ENCODE measurements around the gene SNX19.

Gene SNX19

DNA sequence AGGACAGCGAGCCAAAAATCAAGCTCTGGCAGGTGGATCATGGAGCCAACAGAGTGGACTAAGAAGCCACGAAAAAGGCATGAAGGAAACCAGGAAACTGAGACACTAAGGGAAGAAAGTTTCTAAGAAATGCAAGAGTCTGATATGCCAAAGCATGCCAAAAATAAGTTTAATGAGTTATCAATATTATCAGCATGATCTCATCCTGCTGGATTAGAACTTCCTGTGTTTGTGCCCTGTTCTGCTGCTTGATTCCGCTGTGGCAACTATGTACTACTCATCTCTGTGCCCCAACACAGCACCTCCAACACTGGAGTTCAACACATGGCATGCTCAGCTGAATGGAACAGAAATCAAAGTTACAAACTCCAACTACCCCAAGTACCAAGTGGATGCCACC is 10.8 kb downstream of the SNX19 start:
- DNase-seq (ENCODE audit: low spot score): no peak

DNA sequence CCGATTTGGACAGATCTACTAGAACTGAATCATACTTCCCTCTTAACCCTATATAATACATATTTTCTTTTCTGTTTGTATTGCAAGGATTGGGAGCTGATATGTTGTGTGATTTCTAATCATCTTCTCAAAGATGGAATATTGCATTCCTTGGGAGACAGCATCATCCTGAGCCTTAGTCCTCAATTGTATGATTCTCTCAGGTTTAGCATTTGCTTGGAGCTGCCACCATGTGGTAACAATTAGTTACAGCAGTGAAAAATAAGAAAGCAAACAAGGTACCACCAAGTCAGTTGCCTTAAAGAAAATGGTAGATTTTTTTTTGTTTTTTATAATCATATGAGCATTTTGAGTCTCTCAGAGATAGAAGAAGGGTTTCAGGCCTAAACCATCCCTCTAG is 11.9 kb downstream of the SNX19 start:
- DNase-seq (ENCODE audit: low spot score): no peak

DNA sequence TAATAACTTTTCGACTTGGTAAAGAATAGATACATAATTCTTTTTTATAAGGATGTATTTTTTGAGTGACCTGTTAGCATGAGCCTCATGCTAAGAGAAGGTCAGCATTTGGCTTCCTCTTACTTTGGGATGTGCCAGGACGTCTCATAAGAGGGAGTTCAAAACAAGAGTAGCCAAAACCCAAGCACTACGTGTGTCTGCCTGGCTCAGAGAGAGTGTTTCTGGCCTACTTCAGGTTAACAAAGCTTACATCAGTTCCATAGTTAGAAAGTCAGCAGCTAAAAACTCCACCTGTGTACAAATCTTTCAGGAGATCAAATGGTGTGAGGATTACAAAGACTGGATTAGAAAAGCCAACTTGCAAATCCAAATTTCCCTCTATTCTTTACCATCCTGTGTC is 13.9 kb downstream of the SNX19 start:
- DNase-seq (ENCODE audit: low spot score): no peak

DNA sequence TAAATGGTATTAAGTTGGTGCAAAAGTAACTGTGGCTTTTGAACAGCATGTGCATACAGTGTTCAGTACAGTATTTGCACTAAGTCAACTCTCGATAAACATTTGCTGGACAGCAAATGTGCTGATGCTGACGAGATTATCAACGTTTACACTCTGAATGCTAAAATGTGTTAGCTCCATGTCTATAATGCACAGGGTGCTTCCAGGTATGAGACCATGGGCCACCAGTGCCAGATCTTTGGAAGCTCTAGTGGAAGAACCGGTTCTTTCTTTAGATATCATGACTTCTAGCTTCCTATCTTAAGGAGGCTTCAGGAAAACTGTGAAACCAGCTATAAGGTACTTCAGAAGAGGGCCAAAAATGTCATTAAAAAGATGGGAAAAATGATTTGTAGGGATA is 17.2 kb downstream of the SNX19 start:
- DNase-seq (ENCODE audit: low spot score): no peak

DNA sequence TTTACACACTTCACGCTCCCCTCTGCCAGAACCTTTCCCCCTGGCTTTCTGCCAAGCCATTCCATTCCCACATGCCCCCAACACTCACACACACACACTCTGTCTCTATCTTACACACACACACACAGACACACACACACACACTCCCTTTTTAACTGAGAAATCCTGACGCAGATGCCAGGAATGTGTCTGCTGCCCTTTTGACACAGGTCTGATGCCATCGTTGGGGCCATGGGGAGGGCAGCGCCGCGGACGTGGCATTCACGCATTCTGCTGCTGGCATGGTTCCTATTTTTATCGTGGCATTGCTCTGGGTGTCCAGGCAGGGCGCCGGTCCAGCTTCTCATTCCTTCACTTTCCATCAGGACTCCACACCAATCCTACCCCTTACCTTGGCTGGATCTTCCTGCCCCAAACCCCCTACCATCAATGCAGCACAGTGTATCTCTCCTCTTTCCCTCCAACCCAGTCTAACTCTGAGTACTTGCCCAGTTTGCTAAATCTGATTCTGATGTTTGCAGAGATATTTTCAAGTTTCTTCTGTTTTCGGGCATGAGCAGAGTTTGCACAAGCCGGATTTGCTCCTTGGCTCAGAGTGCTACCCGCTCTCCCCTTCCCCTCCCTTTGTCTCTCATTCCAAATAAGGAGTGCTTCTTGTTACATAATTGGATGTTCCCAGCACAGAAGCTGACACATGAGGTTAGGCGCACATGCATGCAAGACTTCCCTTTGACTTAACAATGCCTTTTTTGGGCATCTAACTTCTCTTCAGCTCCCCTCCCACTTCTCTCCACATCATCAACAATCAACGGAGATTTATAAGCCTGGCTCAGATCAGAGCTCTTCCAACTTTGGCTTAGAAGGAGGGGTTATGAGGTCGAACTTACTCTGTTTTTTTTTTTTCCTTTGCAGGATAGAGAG is 18.8 kb downstream of the SNX19 start:
- no peak for DNase-seq (ENCODE audit: low spot score)

DNA sequence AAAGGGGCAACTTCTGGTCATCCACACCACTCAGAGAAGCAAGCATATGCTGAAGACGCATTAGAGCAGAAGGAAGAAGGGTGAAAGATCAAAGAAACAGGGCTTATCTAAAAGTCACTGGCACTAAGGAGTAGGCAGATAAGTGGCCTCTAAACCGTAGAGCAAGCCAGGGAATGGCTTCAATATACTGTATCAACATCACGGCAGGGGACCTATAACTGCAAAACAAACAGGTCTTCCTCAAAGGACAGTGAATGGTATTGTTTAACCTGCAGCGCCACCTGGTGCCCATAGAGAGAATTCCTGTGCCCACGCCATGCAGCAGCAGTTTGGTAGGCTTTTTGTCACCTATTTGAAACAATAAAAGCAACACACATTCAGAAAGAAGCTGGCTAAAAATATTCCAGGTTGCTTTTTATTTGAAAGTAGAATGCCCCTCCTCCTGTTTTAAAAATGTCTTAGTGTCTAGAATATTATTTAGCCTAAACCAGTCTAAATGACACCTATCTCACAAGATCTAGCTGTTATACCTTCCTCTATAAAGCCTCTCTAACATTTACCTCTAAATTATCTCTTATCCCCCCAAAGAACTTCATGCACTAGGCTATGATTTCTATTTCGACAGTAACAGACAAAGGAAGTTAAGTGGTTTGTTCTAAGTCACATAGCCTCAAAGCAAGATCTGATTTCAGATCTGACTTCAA is 21.8 kb downstream of the SNX19 start:
- peak; percentile 72 for DNase-seq (ENCODE audit: low spot score)

DNA sequence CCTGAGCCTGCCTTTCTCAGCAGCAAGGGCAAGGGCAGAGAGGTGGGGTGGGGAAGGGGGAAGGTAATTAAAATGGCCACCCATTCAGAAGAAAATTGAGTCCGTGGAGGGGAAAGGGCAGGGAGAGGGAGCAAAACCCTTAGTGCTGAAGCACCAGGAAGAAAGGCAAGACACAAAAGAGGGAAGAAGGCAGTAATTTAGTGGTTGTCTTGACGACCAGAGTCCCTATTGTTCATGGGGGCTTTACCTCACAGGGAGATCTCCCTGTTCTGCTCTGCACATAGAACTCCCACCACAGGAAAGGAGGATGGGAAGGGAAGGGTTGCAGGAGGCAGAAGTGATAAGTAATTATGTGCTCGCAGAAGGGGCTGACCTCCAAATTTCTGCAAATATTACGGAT is 23.4 kb downstream of the SNX19 start:
- no peak for DNase-seq (ENCODE audit: low spot score)

DNA sequence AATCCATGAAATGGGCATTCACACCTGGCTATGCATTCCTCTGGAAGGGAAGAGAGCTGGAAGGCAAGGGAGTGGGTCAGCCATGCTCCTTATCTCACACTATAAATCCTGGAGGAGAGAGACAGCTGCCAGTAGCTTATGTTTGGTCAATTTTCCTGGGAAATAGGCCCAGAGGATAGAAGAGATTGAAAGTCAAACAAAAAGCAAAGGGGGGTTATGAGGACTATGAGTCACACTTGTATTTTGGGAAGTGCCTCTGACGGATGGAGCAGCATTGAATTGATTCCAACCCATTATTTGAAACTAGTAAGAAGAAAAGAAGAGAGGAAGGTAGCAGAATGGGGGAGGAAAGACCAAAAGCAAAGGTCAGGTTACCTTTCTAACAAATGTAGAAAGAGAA is 25.0 kb downstream of the SNX19 start:
- DNase-seq (ENCODE audit: low spot score): no peak

DNA sequence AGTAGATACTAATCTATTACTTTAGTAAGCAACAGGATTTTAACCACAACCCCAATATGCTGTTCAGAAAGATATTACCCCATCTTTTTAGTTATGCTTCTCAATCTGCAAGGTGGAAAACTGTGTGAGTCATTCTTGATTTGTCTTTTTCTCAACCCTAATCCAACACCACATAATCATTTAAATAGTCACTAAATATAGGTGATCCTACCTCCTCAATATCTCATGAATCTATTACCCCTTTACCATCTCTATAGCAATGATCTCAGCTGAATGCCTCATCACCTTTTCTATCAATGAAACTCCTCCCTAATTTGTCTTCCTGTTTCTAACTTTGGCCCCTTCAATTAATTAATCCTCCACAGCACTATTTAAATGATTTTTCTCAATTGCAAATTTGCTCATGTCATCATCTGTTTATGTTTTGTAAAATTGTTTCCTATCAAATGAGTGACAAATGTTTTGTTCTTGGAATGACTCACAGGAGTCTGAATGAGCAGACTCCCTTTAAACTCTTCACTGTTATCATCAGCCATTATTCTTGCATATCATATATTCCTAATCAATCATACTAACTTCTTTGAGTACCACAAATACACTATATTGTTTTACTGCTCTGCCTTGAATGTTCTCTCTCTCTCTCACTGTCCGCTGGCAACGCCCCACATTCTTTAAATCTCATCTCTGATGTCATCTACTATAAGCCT is 26.1 kb downstream of the SNX19 start:
- DNase-seq (ENCODE audit: low spot score): no peak

DNA sequence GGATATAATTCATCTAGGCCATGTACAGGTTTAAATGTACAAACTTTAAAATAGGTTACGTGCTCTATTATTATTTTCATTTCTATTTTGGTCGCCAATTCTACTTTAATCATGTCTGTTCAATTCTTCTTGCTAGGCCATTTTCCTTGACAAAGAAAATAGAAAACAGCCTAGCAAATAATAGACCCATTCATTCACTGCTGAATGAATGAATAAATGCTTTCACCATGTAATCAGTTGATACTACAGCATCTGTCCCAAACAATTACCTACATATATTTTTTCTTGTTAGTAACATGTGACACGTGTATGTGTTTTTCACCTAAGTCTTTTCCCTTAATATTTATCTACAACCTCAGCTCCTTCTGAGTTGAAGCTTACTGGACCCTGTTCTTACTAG is 27.5 kb downstream of the SNX19 start:
- no peak for DNase-seq (ENCODE audit: low spot score)

DNA sequence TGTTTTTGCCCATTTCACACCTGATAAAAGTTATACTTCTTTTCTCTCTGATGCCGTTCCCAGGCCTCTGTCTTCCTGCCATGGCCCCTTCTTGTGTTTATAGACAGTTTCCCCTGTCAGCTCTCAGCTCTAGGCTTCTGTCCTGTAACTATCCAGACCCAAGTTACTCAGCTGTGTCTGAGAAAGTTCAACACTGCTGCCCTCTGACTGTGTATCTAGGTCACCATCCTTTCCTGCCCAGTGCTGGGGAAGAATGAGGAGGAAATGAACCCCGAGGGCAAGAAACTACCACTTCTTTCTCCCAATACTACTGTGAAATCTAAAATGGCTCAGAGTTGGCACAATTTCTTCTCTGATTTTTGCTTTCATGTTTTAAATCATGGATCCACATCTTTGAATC is 29.6 kb downstream of the SNX19 start:
- DNase-seq (ENCODE audit: low spot score): no peak

DNA sequence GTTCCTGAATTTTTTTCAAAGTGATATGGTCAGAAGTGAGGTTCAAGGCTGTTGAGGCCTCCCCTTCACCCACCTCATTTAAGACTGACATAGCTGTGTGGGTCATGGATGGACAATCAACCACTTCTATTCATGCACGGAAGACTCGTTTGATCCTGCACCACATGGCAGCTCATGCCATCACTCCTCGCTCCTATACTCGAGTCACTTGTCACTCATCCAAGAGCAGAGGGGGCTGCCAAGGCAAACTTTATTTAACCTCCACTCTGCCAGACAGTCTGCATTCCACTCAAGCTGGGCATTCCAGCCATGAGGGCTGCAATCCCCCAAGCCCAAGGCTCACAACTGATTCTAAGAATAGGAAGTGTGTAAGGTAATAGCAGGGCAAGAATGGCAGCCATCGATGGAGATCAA is 34.1 kb downstream of the SNX19 start:
- no peak for DNase-seq (ENCODE audit: low spot score)

DNA sequence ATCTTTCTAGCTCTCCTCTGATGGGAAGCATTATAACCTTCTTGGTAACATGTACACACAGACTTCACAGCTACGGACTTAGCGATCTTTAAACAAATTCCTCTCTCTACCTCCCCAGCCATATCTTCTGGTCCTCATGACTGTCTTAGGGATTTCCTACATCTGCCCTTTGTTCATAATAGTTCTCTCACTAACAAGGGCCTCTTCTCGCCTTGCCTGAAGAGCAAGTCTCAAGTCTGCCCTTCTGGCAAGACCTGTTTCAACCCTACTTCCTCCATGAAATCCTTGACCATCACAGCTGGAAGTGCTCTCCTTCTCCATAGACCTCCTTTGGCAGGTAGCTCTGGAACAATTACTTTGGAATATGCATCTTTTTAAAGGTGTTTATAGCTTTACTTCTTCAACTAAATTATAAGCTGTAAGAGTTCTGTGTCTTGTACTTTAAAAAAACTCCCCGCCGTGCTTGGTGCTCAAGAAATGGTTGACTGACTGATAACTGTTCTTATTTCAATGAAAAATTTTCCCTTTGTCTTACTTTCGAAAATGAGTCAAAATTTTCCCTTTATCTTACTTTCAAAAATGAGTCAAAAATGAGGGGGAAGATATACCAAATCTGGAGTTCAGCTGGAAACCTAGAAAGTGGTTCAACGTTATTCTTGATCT is 34.7 kb downstream of the SNX19 start:
- no peak for DNase-seq (ENCODE audit: low spot score)

DNA sequence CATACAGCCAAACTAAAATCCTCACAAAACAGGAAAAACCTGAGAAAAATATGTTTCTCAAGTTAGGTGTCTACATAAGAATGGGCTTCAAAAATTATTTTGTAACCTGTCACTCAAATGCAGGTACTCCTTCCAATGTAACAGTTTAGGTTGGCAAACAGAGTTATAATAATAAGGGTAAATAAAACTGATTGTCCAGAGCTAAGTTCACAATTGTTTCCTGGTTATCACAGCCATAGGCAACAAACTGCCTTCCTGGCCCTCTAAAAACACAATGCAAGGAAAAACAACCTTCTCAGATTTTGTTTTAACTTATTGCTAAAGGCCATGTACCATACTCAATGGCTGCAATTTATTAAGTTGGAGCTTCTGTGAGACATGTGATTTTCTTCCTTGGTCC is 36.4 kb downstream of the SNX19 start:
- DNase-seq (ENCODE audit: low spot score): no peak

DNA sequence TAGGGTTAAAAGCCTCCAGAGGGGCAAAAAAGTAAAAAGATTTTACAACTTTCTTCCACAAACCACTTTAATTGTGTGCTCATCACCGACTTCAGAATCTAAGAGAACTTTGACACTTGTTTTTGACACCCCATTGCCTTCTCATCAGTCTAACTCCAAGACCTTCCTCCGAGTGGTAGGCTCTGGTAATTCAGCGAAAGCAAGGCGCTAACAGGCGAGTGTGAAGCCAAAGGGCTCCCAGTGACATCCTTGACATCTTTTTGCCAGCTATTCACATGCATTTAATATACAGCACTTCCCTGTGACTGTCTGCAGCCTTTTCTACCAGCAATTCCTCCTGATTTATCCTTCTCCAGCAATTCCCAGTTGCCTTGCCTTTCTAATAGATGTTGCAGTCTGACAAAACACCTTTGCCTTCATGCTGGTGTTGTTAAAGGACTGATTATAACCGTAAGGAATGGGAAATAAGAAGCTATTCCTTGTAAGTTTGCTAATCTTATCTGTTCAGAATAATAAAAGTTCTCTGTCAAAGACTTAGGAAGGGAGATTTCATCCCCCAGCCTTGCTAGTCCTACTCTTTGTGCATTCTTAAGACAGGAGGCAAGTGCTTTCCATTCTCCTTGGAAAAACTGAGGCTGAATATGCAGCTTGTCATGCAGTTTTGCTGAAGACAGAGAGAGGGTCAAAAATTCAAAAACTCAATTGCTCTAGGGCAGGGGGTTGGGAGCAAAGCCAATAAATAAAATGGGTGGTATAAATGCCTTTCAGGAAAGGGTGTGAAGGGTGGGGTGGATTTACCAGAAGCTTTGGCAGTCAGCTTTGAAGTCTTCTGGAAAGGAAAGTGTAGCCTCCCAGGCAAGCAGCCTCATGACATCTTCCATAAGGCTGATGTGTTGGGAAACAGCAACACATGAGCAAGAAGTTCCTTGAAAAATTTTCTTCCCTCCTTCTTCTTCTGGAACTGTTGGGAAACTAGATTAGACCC is 39.1 kb downstream of the SNX19 start:
- no peak for DNase-seq (ENCODE audit: low spot score)

DNA sequence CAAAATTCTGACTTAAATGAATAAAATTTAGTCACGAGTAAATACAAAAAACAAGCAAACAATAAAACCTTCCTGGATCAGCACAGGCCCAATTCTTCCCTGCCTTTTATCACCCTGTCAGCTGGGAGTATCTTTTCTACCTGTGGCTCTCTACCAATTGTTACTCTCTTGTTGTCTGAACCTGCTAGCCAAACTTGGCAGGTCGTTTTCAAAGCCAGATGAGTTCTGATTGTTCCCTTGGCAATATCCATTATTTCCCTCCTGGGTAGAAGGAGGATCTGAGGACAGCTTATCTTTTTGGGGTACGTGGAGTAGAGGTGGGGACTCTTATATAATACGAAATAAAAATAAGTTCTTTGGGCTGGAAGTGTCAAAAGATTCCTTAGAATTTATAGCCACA is 40.2 kb downstream of the SNX19 start:
- no peak for DNase-seq (ENCODE audit: low spot score)

DNA sequence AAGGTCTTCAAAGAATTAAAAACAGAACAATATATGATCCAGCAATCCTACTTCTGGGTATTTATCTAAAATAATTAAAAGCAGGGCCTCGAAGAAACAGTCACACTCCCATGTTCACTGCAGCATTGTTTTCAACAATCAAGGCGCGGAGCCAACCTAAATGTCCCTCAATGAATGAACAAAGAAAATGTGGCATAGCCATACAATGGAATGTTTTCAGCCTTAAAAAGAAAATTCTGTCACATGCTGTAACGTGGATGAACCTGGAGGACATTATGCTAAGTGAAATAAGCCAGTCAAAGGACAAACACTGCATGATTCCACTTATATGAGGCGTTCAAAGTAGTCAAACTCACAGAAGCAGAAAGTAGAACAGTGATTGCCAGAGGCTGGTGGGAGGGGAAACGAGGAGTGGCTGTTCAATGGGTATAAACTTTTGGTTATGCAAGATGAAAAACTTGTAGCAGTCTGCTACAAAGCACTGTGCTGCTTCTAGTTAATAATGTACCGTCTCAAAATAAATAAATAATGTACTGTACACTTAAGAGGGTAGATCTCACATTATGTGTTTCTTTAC is 41.2 kb downstream of the SNX19 start:
- no peak for DNase-seq (ENCODE audit: low spot score)

DNA sequence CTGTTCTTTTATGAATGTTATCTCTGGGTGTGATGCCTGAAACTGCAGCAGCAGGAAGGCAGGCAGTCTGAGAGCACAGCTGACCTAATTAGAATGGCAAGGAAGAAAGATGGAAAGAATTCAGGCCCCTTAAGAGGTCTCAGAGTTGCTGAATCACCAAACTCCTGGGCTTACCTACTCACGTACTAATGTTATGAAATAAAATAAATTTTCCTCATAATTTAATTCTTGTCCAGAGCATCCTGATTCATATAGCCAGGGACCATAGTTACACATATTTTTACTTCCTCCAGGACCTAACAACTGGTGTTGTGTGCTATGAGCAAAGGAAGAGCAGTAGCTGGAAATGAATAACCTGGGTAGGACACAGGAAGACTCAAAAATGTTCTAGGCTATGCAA is 41.9 kb downstream of the SNX19 start:
- DNase-seq (ENCODE audit: low spot score): no peak

DNA sequence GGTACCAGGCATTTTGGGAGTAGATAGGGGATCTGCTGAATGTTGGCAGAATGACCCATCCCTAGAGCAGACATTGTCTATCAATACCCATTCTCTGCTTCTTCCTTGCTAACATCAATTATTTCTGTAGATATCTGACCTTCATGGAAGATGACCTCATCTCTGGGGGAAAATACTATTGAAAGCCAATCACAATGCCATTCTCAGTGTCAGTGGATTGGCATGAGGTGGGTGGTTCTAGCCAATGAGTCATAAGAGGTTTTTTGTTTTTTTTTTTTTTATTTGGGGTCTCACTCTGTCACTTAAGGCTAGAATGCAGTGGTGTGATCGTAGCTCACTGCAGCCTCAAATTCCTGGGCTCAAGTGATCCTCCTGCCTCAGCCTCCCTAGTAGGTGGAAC is 42.5 kb downstream of the SNX19 start:
- DNase-seq (ENCODE audit: low spot score): no peak

DNA sequence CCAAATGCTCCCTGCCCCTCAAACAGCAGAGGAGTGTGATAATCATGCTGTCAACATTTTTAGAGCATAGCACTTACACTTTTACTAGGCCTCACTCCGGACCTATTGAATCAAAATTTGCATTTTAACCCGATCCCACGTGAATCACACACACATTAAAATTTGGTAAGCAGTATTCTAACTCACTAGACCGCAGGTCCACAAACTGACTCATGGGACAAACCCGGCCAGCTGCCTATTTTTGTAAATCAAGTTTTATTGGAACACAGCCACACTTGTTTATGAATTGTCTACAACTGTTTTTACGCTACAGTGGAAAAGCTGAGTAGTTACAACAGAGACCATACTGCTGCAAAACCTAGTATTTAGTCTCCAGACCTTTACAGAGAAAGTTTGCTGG is 43.3 kb downstream of the SNX19 start:
- DNase-seq (ENCODE audit: low spot score): no peak

DNA sequence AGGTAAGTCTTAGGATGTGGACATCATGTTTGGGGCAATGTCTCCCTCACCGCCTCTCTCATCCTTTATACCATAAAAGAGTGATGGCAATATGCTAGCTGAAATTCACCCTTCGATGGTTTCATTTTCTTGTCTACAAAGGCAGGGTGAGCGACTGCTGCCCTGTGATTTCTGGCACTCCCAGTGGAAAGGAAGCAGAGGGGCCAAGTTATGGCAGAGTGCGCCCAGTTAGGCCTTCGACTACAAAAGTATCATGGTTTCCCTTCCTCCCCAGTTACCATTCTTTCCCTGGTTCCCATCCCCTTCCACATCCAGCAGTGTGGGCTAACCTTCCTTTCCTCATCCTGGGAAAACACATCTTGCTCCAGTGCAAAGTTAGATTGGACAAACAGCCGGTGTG is 43.8 kb downstream of the SNX19 start:
- no peak for DNase-seq (ENCODE audit: low spot score)

Data from hematopoietic multipotent progenitor cell treated with erythropoietin and hydrocortisone succinate and interleukin-3 and kit ligand, for 15 days (in vitro differentiated cells).